NT2/D1 (cell line): ENCODE measurements around the gene CACNA2D1.

Experiments used
- SUZ12 ChIP-seq: IDR thresholded peaks from 2 replicates; pipeline ENCODE4 v1.6.1; 2011; ENCODE audit not compliant: insufficient read length, insufficient read depth; ENCODE audit errors: extremely low read depth
- YY1 ChIP-seq: IDR thresholded peaks from 2 replicates; pipeline ENCODE4 v1.6.1; 2011; ENCODE audit not compliant: insufficient read length, insufficient read depth
- ZNF274 ChIP-seq: IDR thresholded peaks from 2 replicates; pipeline ENCODE4 v1.6.1; 2011; ENCODE audit warnings: mild to moderate bottlenecking, low read depth, low read length

GRCh38 chr7:82019551-82020475 lies 423.8 kb downstream of the CACNA2D1 start:
- TF ChIP-seq YY1 (no peak), SUZ12 (no peak), ZNF274 (no peak)
